Measurements from ENCODE around the gene FBXL16.

Gene FBXL16

DNA sequence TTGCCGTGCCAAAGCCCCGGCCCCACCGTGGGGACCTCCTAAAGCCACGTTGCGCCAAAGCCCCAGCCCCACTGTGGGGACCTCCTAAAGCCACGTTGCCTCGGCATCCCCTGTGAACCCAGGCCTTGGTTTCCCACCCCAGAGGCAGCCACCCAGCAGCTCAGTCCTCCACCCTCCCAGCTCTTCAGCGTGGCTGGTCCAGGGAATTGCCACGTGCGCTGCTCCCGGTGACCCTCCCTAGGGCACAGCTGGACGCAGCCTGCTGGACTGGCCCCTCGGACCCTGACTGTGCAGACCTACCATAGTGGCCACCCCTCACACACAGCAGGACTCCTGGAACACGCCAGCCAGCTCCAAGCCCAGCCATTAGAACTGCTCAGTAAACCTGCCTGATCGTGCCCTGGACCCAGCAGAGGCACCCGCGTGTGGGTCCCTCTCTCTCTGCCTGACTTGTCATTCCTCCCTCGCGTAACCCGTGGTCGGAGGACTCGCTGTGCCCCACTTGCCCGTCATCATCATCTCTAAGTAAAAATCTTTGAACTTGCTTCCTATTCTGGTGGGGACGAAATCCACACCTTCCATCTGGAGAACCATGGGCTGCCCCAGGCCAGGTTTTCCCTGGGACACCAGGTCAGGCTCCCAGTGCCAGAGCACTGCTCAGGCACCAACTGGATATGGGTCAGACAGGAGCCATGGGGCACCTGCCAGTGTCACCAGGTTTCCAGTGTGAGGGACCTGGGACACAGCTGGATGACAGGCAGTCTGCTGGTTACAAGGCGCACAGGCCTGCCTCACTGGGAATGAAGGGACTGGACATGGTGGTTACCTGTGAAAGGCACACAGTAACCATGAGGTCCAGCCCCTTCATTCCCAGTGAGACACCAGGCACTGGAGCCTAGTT lies 29.6 kb upstream of the FBXL16 start:
- no peak for DNase-seq

DNA sequence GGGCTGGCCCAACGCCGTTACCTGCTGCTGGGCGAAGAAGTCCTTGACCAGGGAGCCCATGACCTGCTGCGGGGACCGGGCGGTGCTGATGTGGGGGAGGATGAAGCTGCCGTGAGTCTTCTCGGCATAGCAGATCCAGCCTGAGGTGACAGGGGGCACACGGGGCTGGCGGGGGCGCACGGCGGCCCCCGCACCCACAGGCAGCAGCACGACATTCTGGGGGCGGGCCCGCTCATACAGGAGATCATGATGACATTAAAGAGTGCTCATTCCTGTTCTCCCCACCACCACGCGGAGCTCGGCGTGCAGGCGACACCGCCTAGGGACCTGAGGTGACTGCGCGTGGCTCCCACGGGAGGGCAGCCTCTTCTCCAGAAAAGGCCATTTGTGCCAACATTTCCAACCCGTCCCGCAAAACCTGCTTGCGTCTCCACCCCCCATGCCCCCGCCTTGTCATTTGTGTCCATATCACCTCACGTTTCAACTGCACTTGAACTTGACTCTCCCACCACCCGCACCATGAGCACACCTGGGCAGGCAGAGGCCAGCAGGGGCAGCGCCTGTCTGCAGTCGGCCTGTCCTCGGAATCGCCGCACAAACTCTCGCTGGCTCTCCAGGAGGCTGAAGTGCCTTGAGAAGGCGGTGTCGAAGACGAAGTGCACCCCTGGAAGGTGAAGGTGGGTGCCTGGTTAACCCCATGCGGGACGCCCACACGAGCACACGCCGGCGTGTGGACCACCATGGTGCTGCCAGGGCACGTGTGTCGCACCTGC lies 28.8 kb upstream of the FBXL16 start:
- DNase-seq: no peak

DNA sequence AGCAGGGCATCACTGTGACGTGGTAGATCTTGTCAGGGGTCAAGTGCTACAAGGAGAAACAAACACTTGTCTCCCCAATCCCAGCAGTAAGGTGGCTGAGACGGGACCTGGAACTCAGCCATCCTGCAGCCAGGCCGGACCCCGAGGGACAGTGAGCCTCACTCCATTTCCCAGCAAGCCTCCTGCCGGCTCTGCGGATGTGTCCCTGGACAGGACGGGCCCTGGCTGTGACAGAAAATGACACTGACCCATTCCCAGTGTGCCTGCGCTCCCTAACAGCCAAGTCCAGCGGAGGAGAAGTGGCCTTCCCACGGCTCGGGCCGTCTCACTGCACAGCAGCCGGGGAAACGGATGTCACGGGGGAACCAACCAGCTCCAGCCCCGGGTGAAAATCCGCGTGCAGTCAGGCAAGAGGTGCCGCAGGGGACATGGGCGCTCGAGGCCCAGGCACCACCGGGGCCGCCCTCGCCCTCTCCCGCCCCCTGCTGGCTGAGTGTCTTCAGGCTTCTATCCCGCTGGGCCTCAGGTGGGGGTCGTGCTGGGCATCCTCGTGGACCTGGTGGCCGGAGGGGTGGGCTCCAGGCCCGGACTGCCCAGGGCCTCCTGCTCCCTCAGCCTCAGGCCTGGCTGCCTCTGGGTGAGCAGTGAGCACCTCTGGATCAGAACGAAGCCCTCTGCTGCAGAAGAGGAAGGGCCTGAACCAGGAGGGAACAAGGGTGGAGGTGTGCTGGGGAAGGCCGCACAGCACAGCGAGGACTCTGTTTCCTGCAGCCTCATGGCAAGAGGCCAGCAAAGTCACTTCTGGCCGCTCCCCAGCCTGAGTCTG lies 28.0 kb upstream of the FBXL16 start:
- DNase-seq: peak; percentile 49

DNA sequence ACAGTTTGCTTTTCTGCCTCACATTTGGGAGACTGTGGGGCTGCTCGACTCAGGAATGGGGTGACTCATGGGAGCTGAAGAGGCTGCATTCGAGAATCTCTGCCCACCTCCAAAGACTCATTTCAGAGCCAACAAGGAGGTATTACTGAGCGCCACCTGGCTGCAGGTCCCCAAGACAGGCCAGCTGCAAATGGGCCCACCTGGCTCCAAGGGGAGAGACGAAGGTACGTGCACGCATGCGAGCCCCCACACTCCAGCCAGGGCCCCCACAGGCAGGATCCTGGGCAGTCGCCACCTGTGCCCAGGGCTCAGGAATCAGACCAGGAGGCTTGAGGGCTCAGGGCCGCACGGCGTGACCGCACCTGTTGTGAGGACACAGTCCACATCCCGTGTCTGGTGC lies 27.3 kb upstream of the FBXL16 start:
- no peak for DNase-seq

DNA sequence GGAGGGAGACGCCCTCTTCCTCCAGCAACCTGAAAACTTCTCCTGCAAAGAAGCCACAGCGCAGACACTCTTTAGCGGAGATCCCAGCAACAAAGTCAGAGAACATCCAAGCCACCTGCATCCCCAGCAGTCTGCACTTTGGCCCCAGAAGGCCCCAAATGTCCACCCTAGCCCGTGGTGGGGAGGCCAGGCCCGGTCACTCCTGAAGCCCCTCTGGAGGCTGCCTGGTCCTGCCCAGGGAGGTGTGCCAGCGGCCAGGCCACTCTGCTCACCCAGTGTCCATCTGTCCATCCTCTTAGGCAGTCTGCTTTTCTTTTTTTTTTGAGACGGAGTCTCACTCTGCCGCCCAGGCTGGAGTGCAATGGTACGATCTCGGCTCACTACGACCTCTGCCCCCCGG lies 26.7 kb upstream of the FBXL16 start:
- DNase-seq: no peak

DNA sequence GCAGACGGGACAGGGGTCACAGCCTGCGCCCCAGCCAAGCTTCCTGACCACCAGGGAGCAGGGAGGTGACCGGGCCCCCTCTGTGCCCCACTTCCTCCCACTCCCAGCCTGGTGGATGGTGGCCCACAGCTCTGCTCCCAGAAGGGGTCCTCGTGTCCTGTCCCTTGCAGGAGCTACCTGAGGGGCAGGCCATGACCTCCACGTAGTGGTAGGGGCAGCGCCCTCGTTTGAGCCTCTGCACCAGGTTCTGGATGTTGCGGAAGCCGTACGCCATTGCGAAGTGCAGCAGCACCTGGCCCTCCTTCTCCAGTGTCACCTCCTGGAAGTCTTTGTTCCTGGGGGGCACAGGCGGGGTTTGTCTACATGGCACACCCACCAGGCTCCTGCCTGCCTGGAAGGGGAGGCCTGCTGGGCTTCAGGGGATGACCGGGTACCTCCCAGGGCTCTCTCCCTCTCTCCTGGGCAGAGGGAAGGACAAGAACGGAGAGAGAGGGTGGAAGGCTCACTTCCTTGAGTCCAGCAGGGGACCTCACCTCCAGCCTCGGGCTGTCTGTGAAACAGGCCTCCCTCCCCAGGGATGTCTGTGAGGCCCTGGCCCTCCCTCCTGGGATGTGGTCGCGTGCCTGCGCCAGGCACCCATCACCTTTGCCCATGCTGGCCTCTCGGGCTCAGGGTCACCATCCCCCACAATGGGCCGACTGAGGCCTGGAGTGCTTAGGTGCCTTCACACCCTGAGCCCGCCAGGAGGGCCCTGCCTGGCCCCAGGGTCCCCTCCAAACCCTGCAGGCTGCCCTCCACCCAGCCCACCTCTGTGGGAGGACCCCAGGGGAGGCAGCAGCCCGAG lies 25.3 kb upstream of the FBXL16 start:
- no peak for DNase-seq

DNA sequence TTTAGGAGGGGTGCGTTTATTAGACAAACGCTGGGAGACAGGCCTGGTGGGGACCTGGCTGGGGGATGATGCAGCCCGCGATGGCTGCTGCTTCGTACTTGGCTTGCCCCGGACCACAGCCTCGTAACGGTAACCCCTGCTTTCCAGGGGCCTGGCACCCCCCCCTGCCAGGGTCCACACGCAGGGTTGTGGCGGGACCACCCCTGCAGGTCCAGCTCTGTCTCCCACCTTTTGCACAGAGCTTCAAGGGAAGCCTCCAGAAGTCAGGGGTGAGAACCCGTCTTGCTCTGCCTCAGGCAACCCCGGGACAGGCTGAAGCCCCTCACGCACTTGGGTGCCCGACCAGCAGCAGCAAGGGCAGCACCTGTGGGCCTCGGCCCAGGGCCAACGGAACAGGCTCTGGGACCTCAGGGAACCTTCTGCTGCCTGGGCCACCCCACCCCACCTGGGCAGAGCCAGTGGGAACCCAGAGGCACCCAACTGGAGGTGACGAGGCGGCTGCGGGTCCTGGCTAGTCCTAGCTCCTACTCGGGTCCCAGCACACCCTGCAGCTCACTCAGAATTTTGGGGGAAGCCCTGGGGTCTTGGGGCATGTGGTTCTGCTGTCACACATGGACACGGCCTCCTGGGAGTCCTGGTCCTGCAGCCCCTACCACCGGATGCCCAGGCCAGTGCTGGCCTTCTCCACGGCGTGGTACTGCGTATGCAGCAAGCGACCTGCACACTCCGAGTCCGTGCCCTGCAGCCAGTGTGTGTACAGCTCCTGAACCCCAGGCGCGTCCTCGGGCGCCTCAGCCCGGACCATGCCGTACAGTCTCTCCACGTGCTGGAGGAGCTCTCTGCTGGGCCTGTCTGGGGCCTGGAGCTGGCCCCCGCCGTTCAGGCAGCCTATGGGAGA lies 24.4 kb upstream of the FBXL16 start:
- DNase-seq: no peak

DNA sequence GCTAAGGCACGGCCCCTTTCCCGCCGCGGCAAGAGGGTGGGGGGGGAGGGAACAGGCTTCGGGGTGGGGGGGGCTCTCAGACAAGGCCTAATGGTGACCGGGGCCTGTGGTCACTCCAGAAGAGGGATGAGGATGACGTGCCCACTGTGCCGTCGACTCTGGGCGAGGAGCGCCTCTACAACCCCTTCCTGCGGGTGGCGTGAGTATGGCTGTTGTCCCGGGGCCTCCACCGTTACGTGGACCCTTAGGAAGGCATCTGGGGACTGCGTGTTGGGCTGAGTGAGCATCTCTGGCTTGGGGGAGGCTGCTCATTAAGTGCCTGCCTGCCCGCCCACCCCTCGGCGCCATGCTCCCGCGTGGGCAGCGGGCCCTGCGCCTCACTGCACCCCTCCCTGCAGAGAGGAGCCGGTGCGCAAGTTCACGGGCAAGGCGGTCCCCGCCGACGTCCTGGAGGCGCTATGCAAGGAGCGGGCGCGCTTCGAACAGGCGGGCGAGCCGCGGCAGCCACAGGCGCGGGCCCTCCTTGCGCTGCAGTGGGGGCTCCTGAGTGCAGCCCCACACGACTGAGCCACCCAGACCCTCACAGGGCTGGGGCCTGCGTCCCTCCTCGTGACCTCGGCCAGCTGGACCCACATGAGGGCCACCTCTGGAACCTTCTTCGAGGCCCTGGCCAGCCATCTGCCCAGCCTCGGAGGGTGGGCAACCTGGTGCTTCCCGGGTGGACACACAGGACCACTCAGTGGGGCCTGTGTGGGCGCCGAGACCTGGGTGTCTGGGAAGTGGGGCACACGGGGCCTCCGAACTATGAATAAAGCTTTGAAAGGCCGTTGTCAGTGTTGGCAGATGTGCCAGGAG lies 23.5 kb upstream of the FBXL16 start:
- DNase-seq: no peak

DNA sequence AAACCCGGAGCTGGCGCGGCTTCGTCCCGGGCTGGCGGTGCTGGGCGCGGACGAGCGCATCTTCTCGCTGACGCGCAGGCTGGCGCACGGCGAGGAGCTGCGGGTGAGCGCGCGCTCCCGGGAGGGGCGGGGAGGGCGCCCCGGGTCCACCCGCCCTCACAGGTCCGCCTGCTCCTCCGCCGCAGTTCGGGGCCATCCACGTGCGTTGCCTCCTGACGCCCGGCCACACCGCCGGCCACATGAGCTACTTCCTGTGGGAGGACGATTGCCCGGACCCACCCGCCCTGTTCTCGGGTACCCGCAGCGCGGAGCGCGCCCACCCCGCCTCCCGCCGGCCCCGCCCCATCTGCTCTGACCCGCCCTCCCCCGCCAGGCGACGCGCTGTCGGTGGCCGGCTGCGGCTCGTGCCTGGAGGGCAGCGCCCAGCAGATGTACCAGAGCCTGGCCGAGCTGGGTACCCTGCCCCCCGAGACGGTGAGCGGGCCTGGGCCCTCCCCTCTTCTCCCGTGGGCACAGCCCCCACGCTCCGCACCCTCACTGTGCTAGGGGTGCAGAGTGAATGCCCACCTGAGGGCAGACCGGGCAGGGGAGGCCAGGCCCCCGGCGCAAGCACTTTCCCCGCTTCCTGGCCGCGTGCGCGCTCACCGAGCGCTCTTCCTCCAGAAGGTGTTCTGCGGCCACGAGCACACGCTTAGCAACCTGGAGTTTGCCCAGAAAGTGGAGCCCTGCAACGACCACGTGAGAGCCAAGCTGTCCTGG lies 22.7 kb upstream of the FBXL16 start:
- DNase-seq: peak; percentile 55

DNA sequence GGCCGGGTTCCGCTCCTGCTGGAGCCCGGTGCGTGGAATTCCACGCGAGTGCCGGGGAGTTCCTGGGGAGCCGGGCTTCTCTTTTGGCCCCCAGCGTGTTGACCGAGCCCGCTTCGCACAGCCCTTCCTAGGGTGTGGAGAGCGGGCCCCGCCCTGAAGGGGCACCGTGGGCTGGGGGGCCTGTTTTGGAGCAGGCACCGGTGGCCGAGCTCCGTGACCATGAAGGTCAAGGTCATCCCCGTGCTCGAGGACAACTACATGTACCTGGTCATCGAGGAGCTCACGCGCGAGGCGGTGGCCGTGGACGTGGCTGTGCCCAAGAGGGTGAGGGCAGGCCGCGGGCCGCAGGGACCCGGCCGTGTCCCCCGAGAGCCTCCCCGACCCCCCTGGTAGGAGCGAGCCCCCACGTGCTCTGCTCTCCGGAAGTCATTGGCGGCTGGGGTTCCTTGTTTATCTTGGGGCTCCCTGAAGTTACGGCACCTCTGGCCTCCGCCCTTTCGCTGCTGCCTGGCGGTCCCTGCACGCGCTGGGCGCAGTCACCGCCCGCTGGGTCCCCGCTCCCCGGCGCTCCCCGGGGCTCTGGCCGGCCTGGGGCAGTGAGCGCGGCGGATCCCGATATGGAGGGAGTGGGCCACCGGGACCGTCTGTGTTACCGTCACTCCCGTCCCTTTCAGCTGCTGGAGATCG lies 21.8 kb upstream of the FBXL16 start:
- DNase-seq: no peak

DNA sequence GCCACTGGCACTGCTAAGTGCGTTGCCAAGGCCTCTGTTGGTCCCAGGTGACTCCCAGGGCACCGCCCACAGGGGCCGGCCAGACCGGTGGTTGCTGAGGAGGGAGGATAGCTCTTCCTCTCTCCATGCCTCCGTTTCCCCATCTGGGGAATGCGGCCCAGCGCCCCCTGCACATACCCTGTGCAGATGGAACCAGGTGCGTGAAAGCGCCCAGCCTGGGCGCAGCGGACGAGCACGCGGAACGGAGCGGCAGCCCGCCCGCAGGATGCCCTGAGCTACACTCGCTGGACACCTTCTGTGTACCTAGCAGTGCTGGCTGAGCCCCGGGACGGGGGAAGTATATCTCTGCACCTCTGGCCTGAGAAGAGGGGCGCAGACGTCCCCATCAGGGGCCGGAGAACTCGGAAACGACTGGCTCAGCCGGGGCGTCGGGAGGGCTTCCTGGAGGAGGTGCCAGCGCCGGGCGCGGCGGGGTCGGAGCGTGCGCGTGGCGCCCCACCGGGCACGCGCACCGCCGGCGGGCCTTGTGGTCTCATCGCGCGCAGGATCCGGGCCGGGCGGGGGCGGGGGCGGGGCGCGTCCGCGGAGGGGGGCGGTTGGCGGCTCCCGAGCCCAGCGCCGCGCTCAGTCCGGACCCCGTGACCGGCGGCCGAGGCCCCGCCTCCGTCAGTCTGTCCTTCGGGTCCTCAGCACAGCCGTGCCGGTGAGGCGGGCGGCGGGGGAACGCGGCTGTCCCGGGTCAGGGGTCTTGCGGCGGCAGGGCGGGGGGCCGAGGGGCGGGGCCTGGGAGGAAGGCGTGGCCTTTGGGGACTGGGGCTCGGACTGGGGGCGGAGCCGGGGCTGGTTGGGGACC lies 21.1 kb upstream of the FBXL16 start, which contains the start of the genes CCDC78 and HAGHL:
TSS of gene CCDC78 (minus strand) at position 6 of the 853 bp plus-strand sequence. CDS start 76 bp downstream, outside the sequence.
TSS of gene HAGHL (plus strand) at position 669 of the 853 bp plus-strand sequence. CDS start 404 bp downstream, outside the sequence.
- DNase-seq: peak; percentile 64

DNA sequence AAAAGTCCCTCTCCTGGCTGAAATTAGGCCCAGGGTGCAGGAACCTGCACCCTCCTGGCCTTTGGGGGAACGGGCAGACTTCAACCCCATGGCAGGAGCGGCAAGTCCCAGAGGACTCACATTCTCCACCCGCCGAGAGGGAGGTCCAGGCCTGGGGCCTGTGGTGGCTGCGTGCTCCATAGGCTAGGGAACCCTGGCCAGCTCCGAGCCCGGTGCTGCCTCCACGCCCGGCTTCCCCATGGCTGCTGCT lies 20.5 kb upstream of the FBXL16 start:
- no peak for DNase-seq

DNA sequence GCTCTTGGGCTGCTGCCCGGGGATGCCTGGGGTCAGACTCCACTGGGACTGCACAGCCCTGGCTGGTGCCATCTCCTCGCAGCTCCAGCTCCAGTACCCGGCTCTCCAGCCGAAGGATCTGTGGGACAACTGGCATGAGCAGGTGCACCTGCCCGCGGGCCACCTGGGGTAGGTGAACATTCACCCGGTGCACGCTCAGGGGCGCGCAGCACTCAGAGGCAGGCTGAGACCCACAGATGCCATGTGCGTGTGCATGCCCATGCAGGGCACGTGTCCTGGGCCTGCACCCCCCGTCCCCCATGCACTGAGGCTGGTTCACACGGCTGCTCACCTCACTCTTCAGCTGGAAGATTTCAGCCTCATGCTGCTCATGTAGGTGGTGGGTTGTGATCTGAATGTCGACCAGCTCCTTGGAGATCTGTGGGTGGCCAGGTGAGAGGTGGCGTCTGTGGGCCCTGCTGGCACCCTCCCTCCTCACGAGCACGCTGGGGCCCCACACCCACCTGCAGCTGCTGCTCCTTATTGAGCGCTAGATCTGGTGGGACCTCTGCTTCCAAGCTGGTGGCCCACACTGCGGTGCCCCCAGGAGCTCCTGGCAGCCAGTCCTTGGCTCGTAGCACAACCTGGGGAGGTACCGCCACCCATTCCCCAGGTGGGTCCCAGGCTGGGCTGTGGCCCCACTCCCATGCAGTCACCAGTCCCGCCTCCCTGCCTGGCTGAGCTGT lies 20.0 kb upstream of the FBXL16 start:
- DNase-seq: no peak

DNA sequence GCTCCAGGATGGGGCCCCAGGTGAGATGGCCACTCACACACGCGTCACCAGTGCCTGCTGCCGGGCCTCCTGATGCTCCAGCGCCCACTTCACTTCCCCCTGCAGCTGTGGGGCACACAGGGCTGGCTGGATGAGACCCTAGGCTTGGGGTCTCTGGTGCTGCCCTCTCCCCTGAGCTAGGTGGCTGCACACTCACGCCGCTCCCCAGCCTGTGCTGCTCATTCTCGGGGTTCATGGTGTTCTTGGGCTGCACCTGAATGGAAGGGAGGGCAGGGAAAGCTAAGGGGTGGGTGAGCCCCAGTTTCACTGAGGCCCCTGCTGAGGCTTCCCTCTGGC lies 19.4 kb upstream of the FBXL16 start:
- no peak for DNase-seq

DNA sequence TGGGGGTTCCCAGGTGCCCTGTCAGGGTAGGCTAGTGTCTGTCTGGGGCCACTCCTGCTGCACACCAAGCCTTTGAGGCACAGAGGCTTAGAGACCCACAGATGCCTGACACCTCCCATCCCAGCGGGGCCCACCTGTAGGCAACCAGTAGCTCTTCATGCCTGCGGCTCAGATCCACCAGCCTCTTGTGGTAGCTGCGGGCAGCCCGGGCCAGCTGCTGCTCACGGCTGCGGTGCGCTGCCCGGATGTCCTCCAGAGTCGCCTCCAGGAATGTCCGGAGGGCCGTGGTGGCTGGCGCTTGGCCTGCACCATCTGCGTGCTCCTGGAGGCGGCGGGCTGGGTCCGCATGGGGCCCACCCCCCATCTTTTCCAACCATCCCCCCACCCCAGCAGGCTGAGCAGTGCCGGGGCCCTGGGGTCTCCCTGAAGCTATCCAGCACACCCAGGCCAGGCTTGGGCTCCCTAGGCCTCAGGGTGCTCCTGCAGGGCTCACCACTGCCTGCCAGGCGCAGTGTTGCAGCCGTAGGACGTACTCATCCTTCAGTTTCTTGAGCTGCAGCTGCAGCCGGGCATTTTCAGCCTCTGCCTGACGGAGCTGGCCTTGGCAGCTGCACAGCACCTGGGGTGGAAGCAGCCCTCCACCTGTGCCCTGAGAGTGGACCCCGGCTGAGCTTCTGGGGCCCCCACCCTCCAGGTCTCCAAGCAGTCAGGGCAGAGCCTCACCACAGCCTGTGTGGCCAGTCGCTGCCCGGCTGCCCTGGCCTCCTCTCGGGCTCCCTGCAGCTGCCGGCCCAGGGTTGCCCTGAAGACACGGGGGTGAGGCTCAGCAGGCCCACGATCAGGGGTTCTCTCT lies 18.8 kb upstream of the FBXL16 start:
- no peak for DNase-seq

DNA sequence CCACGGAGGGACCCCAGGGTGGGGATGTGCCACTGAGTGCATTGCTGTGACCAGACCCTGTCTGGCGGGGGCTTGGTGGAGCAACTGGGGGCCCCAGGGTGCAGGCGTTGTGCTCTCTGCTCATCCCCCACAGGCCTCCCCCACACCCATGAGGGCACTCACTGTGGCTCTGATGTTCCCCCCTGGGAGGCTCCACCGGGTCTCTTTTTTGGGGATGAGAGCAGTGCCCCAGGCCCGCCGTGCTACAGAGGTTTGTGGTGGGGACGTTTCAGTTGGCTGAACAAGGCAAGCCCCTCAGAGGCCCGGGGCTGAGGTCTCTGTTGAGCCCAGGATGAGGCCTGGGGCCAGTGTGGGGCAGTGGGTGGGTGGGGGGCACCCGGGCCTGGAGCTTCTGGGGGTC lies 18.1 kb upstream of the FBXL16 start:
- DNase-seq: no peak
